ENCODE data around the gene DHDDS. TPM values are rescaled to one million over a fixed set of nuclear protein-coding genes. Genes with fewer than 3 reads are reported as not detected.

The DHDDS gene
- total RNA-seq, 4 donors from 2014 or later, result 36.5 to 66.7 (median 52.0) TPM

DNA sequence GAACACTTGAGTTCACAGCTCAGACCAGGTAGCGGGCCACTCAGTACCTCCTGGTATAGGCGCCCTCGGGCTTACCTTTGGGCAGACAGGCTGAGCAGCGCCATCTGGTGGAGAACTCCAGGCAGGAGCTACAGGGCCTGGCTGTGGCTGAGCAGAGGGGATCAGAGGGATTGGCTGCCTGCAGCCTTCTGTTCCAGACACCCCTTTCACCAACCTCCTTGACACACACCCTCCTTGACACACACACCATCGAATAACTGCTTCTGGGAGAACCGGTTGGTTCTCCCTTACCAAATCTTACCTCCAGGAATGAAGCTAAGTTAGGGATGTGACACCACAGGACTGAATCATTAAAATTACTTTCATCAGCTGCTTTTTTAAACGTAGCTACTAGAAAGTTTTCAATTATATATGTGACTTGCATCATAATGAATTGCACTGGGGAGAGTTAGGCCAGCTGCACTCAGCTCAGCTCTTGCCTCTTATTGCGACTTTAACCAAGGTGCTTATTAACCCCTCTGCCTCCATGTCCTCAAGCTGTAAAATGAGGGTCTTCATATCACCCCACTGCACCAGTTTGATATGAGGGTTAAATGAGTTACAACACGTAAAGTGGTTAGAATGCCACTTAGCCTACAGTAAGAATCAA is 14.9 kb upstream of the DHDDS start:
- H3K9me3 ChIP-seq, result no peaks in the 10 kb centered on the region
- 17 to 36% methylated on average over 5 to 9 of the region's 9 CpGs for WGBS, 2 donors
- H3K27me3 ChIP-seq, result peaks cover 10% of the 10 kb centered on the region
- no peaks in the 10 kb centered on the region for H3K4me1 ChIP-seq
- no peaks in the 10 kb centered on the region for H3K36me3 ChIP-seq
- no peak overlapping the region for H3K4me3 ChIP-seq (replicated peaks in 1 of 3)
- intact Hi-C loops (cut with DNase I), result no loop called here
- no peak for TF ChIP-seq POLR2A (IDR thresholded peaks at IDR 0.05)
- TF ChIP-seq, protein P1, sequence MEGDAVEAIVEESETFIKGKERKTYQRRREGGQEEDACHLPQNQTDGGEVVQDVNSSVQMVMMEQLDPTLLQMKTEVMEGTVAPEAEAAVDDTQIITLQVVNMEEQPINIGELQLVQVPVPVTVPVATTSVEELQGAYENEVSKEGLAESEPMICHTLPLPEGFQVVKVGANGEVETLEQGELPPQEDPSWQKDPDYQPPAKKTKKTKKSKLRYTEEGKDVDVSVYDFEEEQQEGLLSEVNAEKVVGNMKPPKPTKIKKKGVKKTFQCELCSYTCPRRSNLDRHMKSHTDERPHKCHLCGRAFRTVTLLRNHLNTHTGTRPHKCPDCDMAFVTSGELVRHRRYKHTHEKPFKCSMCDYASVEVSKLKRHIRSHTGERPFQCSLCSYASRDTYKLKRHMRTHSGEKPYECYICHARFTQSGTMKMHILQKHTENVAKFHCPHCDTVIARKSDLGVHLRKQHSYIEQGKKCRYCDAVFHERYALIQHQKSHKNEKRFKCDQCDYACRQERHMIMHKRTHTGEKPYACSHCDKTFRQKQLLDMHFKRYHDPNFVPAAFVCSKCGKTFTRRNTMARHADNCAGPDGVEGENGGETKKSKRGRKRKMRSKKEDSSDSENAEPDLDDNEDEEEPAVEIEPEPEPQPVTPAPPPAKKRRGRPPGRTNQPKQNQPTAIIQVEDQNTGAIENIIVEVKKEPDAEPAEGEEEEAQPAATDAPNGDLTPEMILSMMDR (IDR thresholded peaks at IDR 0.05), result peak; percentile 31 to 92 (median 66)
- DNase-seq, result peak; percentile 77 to 81
- no peak overlapping the region for H3K27ac ChIP-seq

GRCh38 chr1:26418865-26419349 is 13.2 kb upstream of the DHDDS start:
- intact Hi-C loops (cut with DNase I), result no loop called here
- no peak for TF ChIP-seq POLR2A (IDR thresholded peaks at IDR 0.05)
- TF ChIP-seq, protein P1 (IDR thresholded peaks at IDR 0.05), result no peak

DNA sequence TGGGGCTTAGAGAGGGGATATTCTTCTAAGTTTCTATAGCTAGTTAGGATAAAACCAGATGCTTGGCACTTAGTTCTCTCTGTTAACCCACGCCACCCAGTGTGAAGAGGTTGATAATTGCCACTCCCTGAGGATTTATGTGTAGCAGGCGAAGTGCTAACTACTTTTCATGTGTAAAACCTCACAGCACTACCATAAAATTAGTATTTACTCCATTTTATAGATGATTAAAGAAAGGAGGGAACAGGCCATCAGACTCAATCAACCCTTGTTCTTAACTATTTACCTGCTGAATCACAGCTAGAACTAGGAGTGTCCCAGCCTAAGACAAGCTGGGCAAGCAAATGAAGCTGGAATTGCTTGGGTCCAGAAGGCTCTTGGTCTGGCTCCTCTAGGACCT is 12.6 kb upstream of the DHDDS start:
- no peak overlapping the region for H3K27ac ChIP-seq
- no peak overlapping the region for H3K4me3 ChIP-seq (replicated peaks in 1 of 3)
- no peak for DNase-seq
- WGBS, 2 donors, result 85 to 86% methylated on average over 2 of the region's 2 CpGs
- no peaks in the 10 kb centered on the region for H3K36me3 ChIP-seq
- TF ChIP-seq, protein P1 (IDR thresholded peaks at IDR 0.05), result no peak
- TF ChIP-seq POLR2A (IDR thresholded peaks at IDR 0.05), result no peak
- no peaks in the 10 kb centered on the region for H3K4me1 ChIP-seq
- H3K27me3 ChIP-seq, result peaks cover under 1% of the 10 kb centered on the region
- H3K9me3 ChIP-seq, result no peaks in the 10 kb centered on the region
- intact Hi-C loops (cut with DNase I), result no loop called here

More at GRCh38 chr1:26418865-26419349, 13.2 kb upstream of the DHDDS start:
- Histone ChIP-seq H3K4me3 (replicated peaks in 1 of 3) (no peak overlapping the region), H3K4me1 (no peaks in the 10 kb centered on the region), H3K9me3 (no peaks in the 10 kb centered on the region), H3K36me3 (no peaks in the 10 kb centered on the region), H3K27me3 (peaks cover 6% of the 10 kb centered on the region), H3K27ac (no peak overlapping the region)
- WGBS, 2 donors, result 37 to 41% methylated on average over 4 to 5 of the region's 5 CpGs
- DNase-seq, result no peak

DNA sequence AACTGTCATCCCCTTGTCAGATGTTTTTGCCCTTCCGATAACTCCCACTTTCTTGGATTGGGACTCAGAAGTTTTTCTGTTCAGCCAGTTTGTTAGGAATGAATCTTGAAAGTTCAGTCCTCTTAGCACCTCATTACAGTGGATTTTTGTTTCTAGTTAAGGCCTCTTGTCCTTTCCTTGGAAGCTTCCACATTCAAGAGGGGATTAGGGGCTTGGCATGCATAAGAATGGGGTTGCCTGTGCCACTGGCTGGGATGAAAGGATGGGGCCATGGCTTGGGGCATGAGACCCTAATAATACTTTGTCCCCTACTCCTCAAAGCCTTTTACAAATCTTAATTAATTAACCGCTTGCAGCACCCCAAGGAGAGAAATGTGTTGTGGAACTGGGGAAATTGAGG is 2.4 kb upstream of the DHDDS start:
- Histone ChIP-seq H3K27me3 (no peaks in the 10 kb centered on the region), H3K27ac (no peak overlapping the region), H3K4me3 (replicated peaks in 1 of 3) (no peak overlapping the region), H3K36me3 (no peaks in the 10 kb centered on the region), H3K9me3 (no peaks in the 10 kb centered on the region), H3K4me1 (peaks cover 4 to 12% of the 10 kb centered on the region in 2 donors)
- intact Hi-C loops (cut with DNase I), result no loop called here
- TF ChIP-seq POLR2A (IDR thresholded peaks at IDR 0.05), result no peak
- TF ChIP-seq, protein P1 (IDR thresholded peaks at IDR 0.05), result no peak
- DNase-seq, result no peak
- 93 to 96% methylated on average over 2 of the region's 2 CpGs for WGBS, 2 donors

- H3K9me3 ChIP-seq, result no peaks in the 10 kb centered on the region
- DNase-seq, result no peak
- intact Hi-C loops (cut with DNase I), result no loop called here
- peak overlapping the region in 1 of 3 donors; percentile 33 for H3K27ac ChIP-seq
- peak overlapping the region in 2 of 3 donors; percentile 33 to 43 for H3K4me3 ChIP-seq (replicated peaks in 1 of 3)
- TF ChIP-seq, protein P1 (IDR thresholded peaks at IDR 0.05), result no peak
- no peak for TF ChIP-seq POLR2A (IDR thresholded peaks at IDR 0.05)
- peaks cover 4 to 12% of the 10 kb centered on the region in 2 donors for H3K4me1 ChIP-seq
- H3K36me3 ChIP-seq, result peaks cover 7 to 9% of the 10 kb centered on the region in 2 donors
- no peaks in the 10 kb centered on the region for H3K27me3 ChIP-seq
- WGBS, 2 donors, result 40 to 42% methylated on average over 3 of the region's 3 CpGs
Measured at GRCh38 chr1:26432793-26433192, 672 bp downstream of the DHDDS start.
